Measurements from ENCODE around the gene NUF2.

NUF2 gene

DNA sequence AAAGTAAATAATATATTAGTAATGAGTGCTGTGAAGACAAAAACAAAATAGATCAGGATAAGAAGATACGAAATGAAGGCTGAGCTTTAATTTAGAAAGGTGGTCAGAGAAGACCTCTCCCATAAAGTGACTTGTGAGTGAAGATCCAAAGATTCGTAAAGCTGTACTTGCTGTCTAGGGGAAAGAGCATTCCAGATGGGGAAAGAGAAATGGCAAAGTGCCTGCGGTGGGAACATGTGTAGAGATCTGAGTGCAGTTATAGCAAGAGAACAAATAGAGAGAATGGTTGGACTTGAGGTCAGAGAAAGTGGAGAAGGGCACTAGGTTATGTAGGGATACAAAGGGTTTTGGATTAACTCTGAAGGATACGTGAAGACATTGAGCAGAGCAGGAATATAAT is 60.6 kb downstream of the NUF2 start:
- no peak overlapping the region for H3K27ac ChIP-seq (ENCODE audit: low read length)
- H3K9ac ChIP-seq (ENCODE audit: low read length) = no peak overlapping the region
- no peaks in the 10 kb centered on the region for H3K4me1 ChIP-seq (ENCODE audit: low read length)
- H3K9me2 ChIP-seq (replicated peaks; ENCODE audit: insufficient read depth, low read length) = no peaks in the 10 kb centered on the region
- TF ChIP-seq EZH2 (optimal IDR thresholded peaks at IDR 0.05; ENCODE audit: low read depth, low read length) = no peak
- no peak for TF ChIP-seq EZH2phosphoT487 (IDR thresholded peaks at IDR 0.05; ENCODE audit: low read length)
- TF ChIP-seq, protein P1, sequence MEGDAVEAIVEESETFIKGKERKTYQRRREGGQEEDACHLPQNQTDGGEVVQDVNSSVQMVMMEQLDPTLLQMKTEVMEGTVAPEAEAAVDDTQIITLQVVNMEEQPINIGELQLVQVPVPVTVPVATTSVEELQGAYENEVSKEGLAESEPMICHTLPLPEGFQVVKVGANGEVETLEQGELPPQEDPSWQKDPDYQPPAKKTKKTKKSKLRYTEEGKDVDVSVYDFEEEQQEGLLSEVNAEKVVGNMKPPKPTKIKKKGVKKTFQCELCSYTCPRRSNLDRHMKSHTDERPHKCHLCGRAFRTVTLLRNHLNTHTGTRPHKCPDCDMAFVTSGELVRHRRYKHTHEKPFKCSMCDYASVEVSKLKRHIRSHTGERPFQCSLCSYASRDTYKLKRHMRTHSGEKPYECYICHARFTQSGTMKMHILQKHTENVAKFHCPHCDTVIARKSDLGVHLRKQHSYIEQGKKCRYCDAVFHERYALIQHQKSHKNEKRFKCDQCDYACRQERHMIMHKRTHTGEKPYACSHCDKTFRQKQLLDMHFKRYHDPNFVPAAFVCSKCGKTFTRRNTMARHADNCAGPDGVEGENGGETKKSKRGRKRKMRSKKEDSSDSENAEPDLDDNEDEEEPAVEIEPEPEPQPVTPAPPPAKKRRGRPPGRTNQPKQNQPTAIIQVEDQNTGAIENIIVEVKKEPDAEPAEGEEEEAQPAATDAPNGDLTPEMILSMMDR (IDR thresholded peaks at IDR 0.05; ENCODE audit: low read length) = no peak
- H3F3A ChIP-seq (ENCODE audit: insufficient read depth, low read length) = no peaks in the 10 kb centered on the region
- no peak overlapping the region for H3K4me2 ChIP-seq (ENCODE audit: low read depth, low read length)
- no peaks in the 10 kb centered on the region for H4K20me1 ChIP-seq (ENCODE audit: insufficient read depth, low read length)
- no peak overlapping the region for H2AFZ ChIP-seq (ENCODE audit: low read length)
- H3K27me3 ChIP-seq (replicated peaks; ENCODE audit: insufficient read depth, low read length) = no peaks in the 10 kb centered on the region
- no peaks in the 10 kb centered on the region for H3K9me3 ChIP-seq (replicated peaks; ENCODE audit: insufficient read depth, low read length)
- no peaks in the 10 kb centered on the region for H3K79me2 ChIP-seq (ENCODE audit: low read length)
- no peak overlapping the region for H3K4me3 ChIP-seq (ENCODE audit: low read length)
- DNase-seq = no peak
- H3K36me3 ChIP-seq (replicated peaks; ENCODE audit: insufficient read depth, low read length) = no peaks in the 10 kb centered on the region

DNA sequence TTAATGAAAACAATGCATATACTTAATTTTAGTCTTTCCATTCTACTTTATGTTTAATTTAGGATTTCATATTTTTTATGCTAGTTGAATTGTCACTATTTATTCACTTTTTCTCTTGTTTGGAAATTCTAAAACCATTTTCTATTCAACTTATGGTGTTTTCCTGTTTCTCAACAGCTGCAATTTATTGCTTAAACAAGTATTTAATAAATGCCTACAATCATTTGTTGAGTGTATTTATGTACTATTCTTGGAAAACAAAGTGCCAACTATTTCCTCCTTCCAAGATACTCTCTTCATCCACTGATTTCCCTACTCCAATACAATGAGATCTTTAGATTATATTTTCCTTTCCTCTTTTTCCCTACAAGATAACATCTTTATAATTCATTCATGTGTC is 65.4 kb downstream of the NUF2 start:
- H3K79me2 ChIP-seq (ENCODE audit: low read length) = no peaks in the 10 kb centered on the region
- no peaks in the 10 kb centered on the region for H3K9me2 ChIP-seq (replicated peaks; ENCODE audit: insufficient read depth, low read length)
- no peaks in the 10 kb centered on the region for H3K36me3 ChIP-seq (replicated peaks; ENCODE audit: insufficient read depth, low read length)
- no peaks in the 10 kb centered on the region for H3K4me1 ChIP-seq (ENCODE audit: low read length)
- no peak overlapping the region for H3K9ac ChIP-seq (ENCODE audit: low read length)
- no peaks in the 10 kb centered on the region for H3K9me3 ChIP-seq (replicated peaks; ENCODE audit: insufficient read depth, low read length)
- no peaks in the 10 kb centered on the region for H4K20me1 ChIP-seq (ENCODE audit: insufficient read depth, low read length)
- no peaks in the 10 kb centered on the region for H3K27me3 ChIP-seq (replicated peaks; ENCODE audit: insufficient read depth, low read length)
- H3K27ac ChIP-seq (ENCODE audit: low read length) = no peak overlapping the region
- H2AFZ ChIP-seq (ENCODE audit: low read length) = no peak overlapping the region
- H3F3A ChIP-seq (ENCODE audit: insufficient read depth, low read length) = no peaks in the 10 kb centered on the region
- no peak for DNase-seq
- no peak for TF ChIP-seq EZH2 (optimal IDR thresholded peaks at IDR 0.05; ENCODE audit: low read depth, low read length)
- H3K4me2 ChIP-seq (ENCODE audit: low read depth, low read length) = no peak overlapping the region
- no peak overlapping the region for H3K4me3 ChIP-seq (ENCODE audit: low read length)

DNA sequence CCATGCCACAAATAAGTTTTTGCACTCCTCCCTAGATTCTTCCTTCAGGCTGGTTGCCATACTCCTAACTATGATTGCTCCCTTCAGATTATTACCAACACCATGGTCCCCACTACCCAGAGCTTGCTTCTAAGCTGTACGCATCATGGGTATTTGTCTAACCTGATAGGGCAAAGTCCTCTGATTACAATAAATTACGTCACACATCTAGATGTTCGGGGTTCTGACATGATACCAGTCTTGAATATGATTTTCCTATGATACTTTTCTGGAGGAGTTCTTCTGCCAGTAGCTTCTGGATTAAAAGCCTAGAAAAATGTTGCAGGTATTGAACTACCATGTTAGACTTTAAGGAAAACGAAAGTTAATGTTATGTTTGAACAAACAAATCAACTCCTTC is 67.2 kb downstream of the NUF2 start:
- Histone ChIP-seq H2AFZ (ENCODE audit: low read length) (no peak overlapping the region), H3K4me3 (ENCODE audit: low read length) (no peak overlapping the region), H3K9me3 (replicated peaks; ENCODE audit: insufficient read depth, low read length) (no peaks in the 10 kb centered on the region), H3K36me3 (replicated peaks; ENCODE audit: insufficient read depth, low read length) (no peaks in the 10 kb centered on the region), H4K20me1 (ENCODE audit: insufficient read depth, low read length) (no peaks in the 10 kb centered on the region), H3K4me1 (ENCODE audit: low read length) (no peaks in the 10 kb centered on the region), H3K27me3 (replicated peaks; ENCODE audit: insufficient read depth, low read length) (no peaks in the 10 kb centered on the region), H3K9ac (ENCODE audit: low read length) (no peak overlapping the region), H3K4me2 (ENCODE audit: low read depth, low read length) (no peak overlapping the region), H3K9me2 (replicated peaks; ENCODE audit: insufficient read depth, low read length) (no peaks in the 10 kb centered on the region), H3K27ac (ENCODE audit: low read length) (no peak overlapping the region), H3F3A (ENCODE audit: insufficient read depth, low read length) (no peaks in the 10 kb centered on the region), H3K79me2 (ENCODE audit: low read length) (no peaks in the 10 kb centered on the region)
- TF ChIP-seq, protein P1 (IDR thresholded peaks at IDR 0.05; ENCODE audit: low read length) = no peak
- TF ChIP-seq EZH2phosphoT487 (IDR thresholded peaks at IDR 0.05; ENCODE audit: low read length) (no peak), EZH2 (optimal IDR thresholded peaks at IDR 0.05; ENCODE audit: low read depth, low read length) (no peak)
- DNase-seq = no peak

DNA sequence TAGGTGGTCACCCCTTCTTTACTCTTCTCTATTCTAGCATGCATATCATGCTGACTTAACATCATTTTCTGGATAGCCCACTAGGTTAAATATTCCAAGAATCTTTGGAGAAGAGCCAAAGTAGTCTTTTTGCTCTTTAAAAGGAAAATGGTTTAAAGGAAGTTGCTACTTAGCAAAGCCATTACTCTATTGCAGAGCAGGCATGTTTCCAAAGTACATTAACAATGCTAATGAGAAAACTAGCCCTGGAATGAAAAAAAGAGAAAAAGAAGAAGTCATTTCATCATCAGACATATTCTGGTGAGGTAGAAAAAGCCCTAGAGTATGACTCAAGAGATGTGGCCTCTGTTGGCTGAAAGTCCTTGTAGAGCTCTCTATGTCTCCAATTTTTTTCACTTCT is 74.0 kb downstream of the NUF2 start:
- no peak overlapping the region for H3K9ac ChIP-seq (ENCODE audit: low read length)
- no peaks in the 10 kb centered on the region for H4K20me1 ChIP-seq (ENCODE audit: insufficient read depth, low read length)
- no peak for DNase-seq

More for the DNA sequence above, 74.0 kb downstream of the NUF2 start:
- no peak overlapping the region for H3K4me3 ChIP-seq (ENCODE audit: low read length)
- H2AFZ ChIP-seq (ENCODE audit: low read length) = no peak overlapping the region
- no peaks in the 10 kb centered on the region for H3K9me2 ChIP-seq (replicated peaks; ENCODE audit: insufficient read depth, low read length)
- no peaks in the 10 kb centered on the region for H3K79me2 ChIP-seq (ENCODE audit: low read length)
- no peaks in the 10 kb centered on the region for H3K27me3 ChIP-seq (replicated peaks; ENCODE audit: insufficient read depth, low read length)
- no peak overlapping the region for H3K4me2 ChIP-seq (ENCODE audit: low read depth, low read length)
- no peaks in the 10 kb centered on the region for H3K4me1 ChIP-seq (ENCODE audit: low read length)
- no peak overlapping the region for H3K27ac ChIP-seq (ENCODE audit: low read length)
- TF ChIP-seq, protein P1 (IDR thresholded peaks at IDR 0.05; ENCODE audit: low read length) = no peak
- no peak for TF ChIP-seq EZH2phosphoT487 (IDR thresholded peaks at IDR 0.05; ENCODE audit: low read length)
- no peak for TF ChIP-seq EZH2 (optimal IDR thresholded peaks at IDR 0.05; ENCODE audit: low read depth, low read length)
- no peaks in the 10 kb centered on the region for H3K9me3 ChIP-seq (replicated peaks; ENCODE audit: insufficient read depth, low read length)
- H3F3A ChIP-seq (ENCODE audit: insufficient read depth, low read length) = no peaks in the 10 kb centered on the region
- H3K36me3 ChIP-seq (replicated peaks; ENCODE audit: insufficient read depth, low read length) = no peaks in the 10 kb centered on the region

Data from MM.1S (cell line).